Fibroblast of skin of back (primary cell): ENCODE data around the gene ANAPC10.
A peak's percentile ranks its signal among the peaks of the same experiment; 100 is the strongest.
"Not testable (repeated sequence)": the region's sequence is repeated elsewhere in the genome, so short reads cannot be mapped to it uniquely, and the experiment has no call there.

Experiments
- DNase-seq: peaks from one replicate; pipeline ENCODE4 v3.0.0-alpha.2; 2013

ANAPC10 gene

GRCh38 chr4:145000656-145001055 lies 97.3 kb downstream of the ANAPC10 start:
- DNase-seq = not testable (repeated sequence)

- no peak for DNase-seq
Measured at GRCh38 chr4:144989306-144989705, 108.7 kb downstream of the ANAPC10 start.

GRCh38 chr4:144985531-144985930 lies 112.5 kb downstream of the ANAPC10 start:
- peak; percentile 11 for DNase-seq

GRCh38 chr4:144985014-144985413 lies 113.0 kb downstream of the ANAPC10 start:
- DNase-seq = no peak

- DNase-seq = no peak
Measured at GRCh38 chr4:144984241-144984640, 113.8 kb downstream of the ANAPC10 start.

- DNase-seq = no peak
Measured at GRCh38 chr4:144975718-144976117, 122.3 kb downstream of the ANAPC10 start.

GRCh38 chr4:144970597-144970996 lies 127.4 kb downstream of the ANAPC10 start:
- no peak for DNase-seq

- no peak for DNase-seq
Measured at GRCh38 chr4:144969821-144970220, 128.2 kb downstream of the ANAPC10 start.

- DNase-seq = no peak
Measured at GRCh38 chr4:144968606-144969005, 129.4 kb downstream of the ANAPC10 start.

GRCh38 chr4:144967161-144967560 lies 130.8 kb downstream of the ANAPC10 start:
- no peak for DNase-seq

- DNase-seq = no peak
Measured at GRCh38 chr4:144962300-144962699, 135.7 kb downstream of the ANAPC10 start.

GRCh38 chr4:144955104-144955503 lies 142.9 kb downstream of the ANAPC10 start:
- no peak for DNase-seq

- DNase-seq = no peak
Measured at GRCh38 chr4:144954230-144954629, 143.8 kb downstream of the ANAPC10 start.

- DNase-seq = no peak
Measured at GRCh38 chr4:144948421-144948820, 149.6 kb downstream of the ANAPC10 start.

GRCh38 chr4:144948009-144948408 lies 150.0 kb downstream of the ANAPC10 start:
- DNase-seq = no peak
